ENCODE results near the gene SGMS1. TPM values are rescaled to one million over a fixed set of nuclear protein-coding genes. Genes with fewer than 3 reads are reported as not detected.
A peak's percentile ranks its signal among the peaks of the same experiment; 100 is the strongest.

The SGMS1 gene
- total RNA-seq, 1 experiment from 2014 or later = 20.4 TPM

DNA sequence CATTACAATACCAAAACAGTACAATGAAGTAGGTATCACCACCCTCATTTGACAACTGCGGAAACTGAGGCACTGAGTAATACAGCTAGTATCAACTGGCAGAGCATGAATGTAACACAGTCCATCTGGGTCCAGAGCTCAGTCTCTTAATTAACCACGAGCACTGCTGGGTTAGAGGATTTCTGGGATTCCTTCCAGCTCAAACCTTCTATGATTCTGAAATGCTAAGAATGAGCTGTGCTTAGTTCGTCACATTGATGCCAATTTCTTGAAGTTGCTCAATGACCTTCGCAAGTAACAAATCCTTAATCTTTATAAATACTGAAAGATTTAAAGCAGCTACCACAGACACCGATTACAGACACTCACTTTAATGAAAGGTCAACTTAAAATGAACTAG, 62.5 kb downstream of the SGMS1 start:
- Histone ChIP-seq H3K56ac (ENCODE audit: insufficient read length, low read depth, low read length) (no peak overlapping the region), H3K79me2 (ENCODE audit: insufficient read depth, low read length) (peaks cover 5% of the 10 kb centered on the region), H3K27ac (ENCODE audit: insufficient read length, low read depth, low read length) (peak overlapping the region; percentile 23), H2BK5ac (ENCODE audit: insufficient read length, low read length) (no peak overlapping the region), H2BK120ac (ENCODE audit: low read depth, low read length, poor library complexity, severe bottlenecking) (no peak overlapping the region), H3T11ph (ENCODE audit: low read length) (no peak overlapping the region), H4K91ac (ENCODE audit: insufficient read length, low read depth, low read length) (no peak overlapping the region), H4K8ac (replicated peaks; ENCODE audit: insufficient read length, low read depth, low read length) (no peak overlapping the region), H2BK12ac (ENCODE audit: insufficient read length, low read depth, low read length) (no peak overlapping the region), H3K27me3 (ENCODE audit: insufficient read depth, low read length) (no peaks in the 10 kb centered on the region), H3K23ac (ENCODE audit: insufficient read length, low read depth, low read length) (no peak overlapping the region), H3K9me3 (ENCODE audit: control insufficient read depth, low read depth, low read length) (no peaks in the 10 kb centered on the region), H3K4me1 (ENCODE audit: insufficient read depth, low read length) (peaks cover 7% of the 10 kb centered on the region; the same call in 1 of the 2 replicates), H2AK5ac (ENCODE audit: insufficient read length, low read length) (no peak overlapping the region), H3K23me2 (ENCODE audit: insufficient read length, low read depth, low read length, poor library complexity, severe bottlenecking) (no peaks in the 10 kb centered on the region), H4K20me1 (ENCODE audit: control insufficient read depth, insufficient read depth, insufficient read length) (peaks cover 2% of the 10 kb centered on the region), H3K18ac (ENCODE audit: insufficient read length, low read depth, low read length) (no peak overlapping the region), H2AFZ (ENCODE audit: low read length) (no peak overlapping the region), H3K79me1 (ENCODE audit: insufficient read depth, low read depth, low read length, poor library complexity, severe bottlenecking) (peaks cover 2% of the 10 kb centered on the region), H3K4me2 (ENCODE audit: insufficient read depth, insufficient read length, low read length) (no peak overlapping the region), H2BK15ac (ENCODE audit: low read depth, low read length) (0 out of 2 replicates have a peak overlapping the region, but pooled peaks have one; percentile 3), H3K4ac (ENCODE audit: low read depth, low read length) (no peak overlapping the region), H3K14ac (ENCODE audit: insufficient read depth, low read length) (no peak overlapping the region), H2BK20ac (ENCODE audit: low read depth, low read length, poor library complexity, severe bottlenecking) (no peak overlapping the region), H3K9ac (ENCODE audit: extremely low read depth, insufficient read length, low read length) (no peak overlapping the region), H4K5ac (ENCODE audit: insufficient read length, low read depth, low read length) (no peak overlapping the region)
- Mint-ChIP-seq H3K4me1 (peaks cover 37 to 52% of the 10 kb centered on the region in 2 experiments), H3K4me3 (no peak overlapping the region), H3K27me3 (ENCODE audit: low read depth) (no peaks in the 10 kb centered on the region), H3K9me3 (no peaks in the 10 kb centered on the region), H3K36me3 (ENCODE audit: insufficient read depth in 1 of 3, low read depth in 3 of 3) (no peaks in the 10 kb centered on the region), H3K27ac (no peak overlapping the region)
- TF ChIP-seq, protein P1, sequence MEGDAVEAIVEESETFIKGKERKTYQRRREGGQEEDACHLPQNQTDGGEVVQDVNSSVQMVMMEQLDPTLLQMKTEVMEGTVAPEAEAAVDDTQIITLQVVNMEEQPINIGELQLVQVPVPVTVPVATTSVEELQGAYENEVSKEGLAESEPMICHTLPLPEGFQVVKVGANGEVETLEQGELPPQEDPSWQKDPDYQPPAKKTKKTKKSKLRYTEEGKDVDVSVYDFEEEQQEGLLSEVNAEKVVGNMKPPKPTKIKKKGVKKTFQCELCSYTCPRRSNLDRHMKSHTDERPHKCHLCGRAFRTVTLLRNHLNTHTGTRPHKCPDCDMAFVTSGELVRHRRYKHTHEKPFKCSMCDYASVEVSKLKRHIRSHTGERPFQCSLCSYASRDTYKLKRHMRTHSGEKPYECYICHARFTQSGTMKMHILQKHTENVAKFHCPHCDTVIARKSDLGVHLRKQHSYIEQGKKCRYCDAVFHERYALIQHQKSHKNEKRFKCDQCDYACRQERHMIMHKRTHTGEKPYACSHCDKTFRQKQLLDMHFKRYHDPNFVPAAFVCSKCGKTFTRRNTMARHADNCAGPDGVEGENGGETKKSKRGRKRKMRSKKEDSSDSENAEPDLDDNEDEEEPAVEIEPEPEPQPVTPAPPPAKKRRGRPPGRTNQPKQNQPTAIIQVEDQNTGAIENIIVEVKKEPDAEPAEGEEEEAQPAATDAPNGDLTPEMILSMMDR (conservative IDR thresholded peaks at IDR 0.05) = no peak
- WGBS (ENCODE audit: extremely low coverage, insufficient read length, low lambda C conversion rate) = no CpG with 5 or more reads among the region's 5 CpGs
- DNase-seq = no peak
